K562 (cell line): ENCODE results near the gene PRKCB. TPM values are rescaled to one million over a fixed set of nuclear protein-coding genes. Genes with fewer than 3 reads are reported as not detected.

Source experiments
- ATF6 ChIP-seq: sonication (generic); formaldehyde crosslinking; IDR thresholded peaks from 2 replicates; pipeline ENCODE4 v1.4.0; 2020; ENCODE audit warnings: mild to moderate bottlenecking, missing genetic modification reagents
- DMBX1 ChIP-seq: fragments of 250-450 bp; sonication (Bioruptor Pico); IDR thresholded peaks from 2 replicates; pipeline ENCODE4 v1.8.0; 2022; ENCODE audit warnings: inconsistent platforms, mild to moderate bottlenecking, moderate library complexity, borderline replicate concordance
- FOXP1 ChIP-seq: sonication (generic); formaldehyde crosslinking; IDR thresholded peaks from 2 replicates; pipeline ENCODE4 v1.8.0; 2022; ENCODE audit warnings: mild to moderate bottlenecking, missing genetic modification reagents
- MNT ChIP-seq, 2 experiments: fragments of 450-650 bp; conservative IDR thresholded peaks; 2 replicates each; pipeline ENCODE4 v1.6.1; 2017; ENCODE audit warnings: mild to moderate bottlenecking in 2 of 2, moderate library complexity in 2 of 2
- POLR2AphosphoS5 ChIP-seq: IDR thresholded peaks from 2 replicates; pipeline ENCODE4 v1.6.1; 2011; ENCODE audit warnings: mild to moderate bottlenecking, low read depth, low read length, moderate library complexity; ENCODE audit not compliant: control insufficient read depth, insufficient read depth
- TAF7 ChIP-seq: fragments of 450-650 bp; IDR thresholded peaks from 2 replicates; pipeline ENCODE4 v1.6.1; 2016; ENCODE audit warnings: missing genetic modification characterization, missing compliant biosample characterization
- TCF3 ChIP-seq: sonication (generic); formaldehyde crosslinking; IDR thresholded peaks from 2 replicates; pipeline ENCODE4 v1.4.0; 2020; ENCODE audit warnings: mild to moderate bottlenecking, missing genetic modification reagents
- TCFL5 ChIP-seq: fragments of 250-450 bp; sonication (Bioruptor Pico); conservative IDR thresholded peaks from 2 replicates; pipeline ENCODE4 v1.6.1; 2021; ENCODE audit warnings: mild to moderate bottlenecking, moderate library complexity, matching md5 sums
- TFAP4 ChIP-seq: sonication (generic); formaldehyde crosslinking; IDR thresholded peaks from 2 replicates; pipeline ENCODE4 v1.8.0; 2022; ENCODE audit warnings: missing genetic modification reagents, mild to moderate bottlenecking, moderate library complexity, borderline replicate concordance
- ZBTB7A ChIP-seq: IDR thresholded peaks from 2 replicates; pipeline ENCODE4 v1.6.1; 2011; ENCODE audit warnings: low read depth, mild to moderate bottlenecking, low read length, moderate library complexity, borderline replicate concordance; ENCODE audit not compliant: control insufficient read depth
- ZNF146 ChIP-seq: IDR thresholded peaks from one replicate; pipeline ENCODE4 v1.6.1; 2018; ENCODE audit warnings: missing compliant biosample characterization; ENCODE audit not compliant: unreplicated experiment
- ZNF232 ChIP-seq: sonication (generic); formaldehyde crosslinking; IDR thresholded peaks from 2 replicates; pipeline ENCODE4 v1.8.0; 2022; ENCODE audit warnings: mild to moderate bottlenecking, missing genetic modification reagents
- ZNF311 ChIP-seq: fragments of 250-450 bp; sonication (Bioruptor Pico); IDR thresholded peaks from 2 replicates; pipeline ENCODE4 v1.4.0; 2020; ENCODE audit warnings: mild to moderate bottlenecking, moderate library complexity
- ZNF395 ChIP-seq: fragments of 200-800 bp; sonication (Bioruptor generic); IDR thresholded peaks from 2 replicates; pipeline ENCODE4 v1.6.1; 2017; ENCODE audit warnings: missing genetic modification characterization, missing compliant biosample characterization
- ZNF589 ChIP-seq: fragments of 200-800 bp; sonication (Bioruptor generic); IDR thresholded peaks from 2 replicates; pipeline ENCODE4 v1.6.1; 2016; ENCODE audit warnings: low read depth, missing genetic modification characterization, missing compliant biosample characterization
- polyA plus RNA-seq, 8 experiments: library from polyadenylated mRNA; depleted of rRNA in 4 of 8; stranded (reverse) in 5 of 8; unstranded in 3 of 8; fragments of >200 nt; fragmentation: Nextera tagmentation in 2 of 8; fragmentation: Illumina TruSeq in 1 of 8; extraction: Ambion mirVana in 2 of 8; extraction: Trizol in 1 of 8; gene quantifications; 2 replicates each; pipeline versions ENCODE4 v1.2.1 to v1.2.3, GENCODE V29; 2011 to 2014; ENCODE audit warnings: inconsistent platforms in 1 of 8, missing spikeins in 1 of 8
- total RNA-seq, 7 experiments: library from RNA; depleted of rRNA in 6 of 7; stranded (reverse); fragments of >200 nt in 6 of 7; fragmentation: Illumina TruSeq in 2 of 7; extraction: Trizol in 2 of 7; gene quantifications; 2 replicates each; pipeline versions ENCODE4 v1.2.1 to v1.2.3, GENCODE V29; 2011 to 2021; ENCODE audit warnings: low replicate concordance in 1 of 7

PRKCB gene
- total and polyA plus RNA-seq, 9 of the 15 experiments (the other 6 are each of a cell fraction or from before 2014, with no cell fraction given): 49.9 to 276 (median 148) TPM

GRCh38 chr16:24255456-24256371 lies 419.9 kb downstream of the PRKCB start, which contains the start of gene CACNG3 (continued):
- TF ChIP-seq FOXP1 (CRISPR knock-in tag) (peak; percentile 71), ZNF146 (peak; percentile 13), ZBTB7A (peak; percentile 81; the same call in 1 of the 2 replicates), POLR2AphosphoS5 (no peak), TAF7 (tag) (no peak), ZNF395 (CRISPR knock-in tag) (peak; percentile 83; the same call in 1 of the 2 replicates), TCF3 (CRISPR knock-in tag) (0 out of 2 replicates have a peak, but pooled peaks have one; percentile 29), TFAP4 (CRISPR knock-in tag) (peak; percentile 89), ZNF311 (CRISPR knock-in tag) (0 out of 2 replicates have a peak, but pooled peaks have one; percentile 17), DMBX1 (peak; percentile 92), ZNF589 (CRISPR knock-in tag) (0 out of 2 replicates have a peak, but pooled peaks have one; percentile 74), MNT (conservative IDR thresholded peaks at IDR 0.05) (peak in 1 of 2 experiments; percentile 75; a peak in 2 of 4 replicates), ZNF232 (CRISPR knock-in tag) (peak; percentile 90), ATF6 (0 out of 2 replicates have a peak, but pooled peaks have one; percentile 90), TCFL5 (CRISPR knock-in tag) (no peak)
